HG02852 (cell line): ENCODE data around the gene CNGB1.
A peak's percentile ranks its signal among the peaks of the same experiment; 100 is the strongest.
"Not testable (repeated sequence)": the region's sequence is repeated elsewhere in the genome, so short reads cannot be mapped to it uniquely, and the experiment has no call there.

Experiments
- ATAC-seq: cut with Tn5 transposase; IDR thresholded peaks from one replicate; pipeline ENCODE4 v1.9.1; 2021; ENCODE audit warnings: mild to moderate bottlenecking, moderate library complexity; ENCODE audit not compliant: unreplicated experiment

Gene CNGB1

GRCh38 chr16:57911743-57912142 lies 59.2 kb downstream of the CNGB1 start:
- no peak for ATAC-seq

- no peak for ATAC-seq
Measured at GRCh38 chr16:57910696-57911095, 60.2 kb downstream of the CNGB1 start.

GRCh38 chr16:57908409-57908987 lies 62.4 kb downstream of the CNGB1 start:
- ATAC-seq = no peak

GRCh38 chr16:57906382-57907316 lies 64.3 kb downstream of the CNGB1 start:
- no peak for ATAC-seq

- no peak for ATAC-seq
Measured at GRCh38 chr16:57904101-57904500, 66.8 kb downstream of the CNGB1 start.

- ATAC-seq = no peak
Measured at GRCh38 chr16:57903656-57904055, 67.3 kb downstream of the CNGB1 start.

GRCh38 chr16:57901480-57902069 lies 69.4 kb downstream of the CNGB1 start:
- no peak for ATAC-seq

GRCh38 chr16:57900796-57901479 lies 70.0 kb downstream of the CNGB1 start:
- no peak for ATAC-seq

- ATAC-seq = peak; percentile 50
Measured at GRCh38 chr16:57899771-57900661, 70.9 kb downstream of the CNGB1 start.

GRCh38 chr16:57898961-57899360 lies 72.0 kb downstream of the CNGB1 start:
- no peak for ATAC-seq

- no peak for ATAC-seq
Measured at GRCh38 chr16:57897996-57898395, 72.9 kb downstream of the CNGB1 start.

- ATAC-seq = no peak
Measured at GRCh38 chr16:57897053-57897784, 73.7 kb downstream of the CNGB1 start.

- ATAC-seq = not testable (repeated sequence)
Measured at GRCh38 chr16:57895081-57895547, 75.8 kb downstream of the CNGB1 start.

- ATAC-seq = no peak
Measured at GRCh38 chr16:57894390-57895080, 76.4 kb downstream of the CNGB1 start.

- ATAC-seq = no peak
Measured at GRCh38 chr16:57893559-57894389, 77.2 kb downstream of the CNGB1 start.

- no peak for ATAC-seq
Measured at GRCh38 chr16:57893217-57893558, 77.7 kb downstream of the CNGB1 start.

- ATAC-seq = no peak
Measured at GRCh38 chr16:57892447-57893096, 78.4 kb downstream of the CNGB1 start.

GRCh38 chr16:57892041-57892440 lies 78.9 kb downstream of the CNGB1 start:
- no peak for ATAC-seq
